Measurements from ENCODE around the gene UBASH3A.
A peak's percentile ranks its signal among the peaks of the same experiment; 100 is the strongest.

Gene UBASH3A

DNA sequence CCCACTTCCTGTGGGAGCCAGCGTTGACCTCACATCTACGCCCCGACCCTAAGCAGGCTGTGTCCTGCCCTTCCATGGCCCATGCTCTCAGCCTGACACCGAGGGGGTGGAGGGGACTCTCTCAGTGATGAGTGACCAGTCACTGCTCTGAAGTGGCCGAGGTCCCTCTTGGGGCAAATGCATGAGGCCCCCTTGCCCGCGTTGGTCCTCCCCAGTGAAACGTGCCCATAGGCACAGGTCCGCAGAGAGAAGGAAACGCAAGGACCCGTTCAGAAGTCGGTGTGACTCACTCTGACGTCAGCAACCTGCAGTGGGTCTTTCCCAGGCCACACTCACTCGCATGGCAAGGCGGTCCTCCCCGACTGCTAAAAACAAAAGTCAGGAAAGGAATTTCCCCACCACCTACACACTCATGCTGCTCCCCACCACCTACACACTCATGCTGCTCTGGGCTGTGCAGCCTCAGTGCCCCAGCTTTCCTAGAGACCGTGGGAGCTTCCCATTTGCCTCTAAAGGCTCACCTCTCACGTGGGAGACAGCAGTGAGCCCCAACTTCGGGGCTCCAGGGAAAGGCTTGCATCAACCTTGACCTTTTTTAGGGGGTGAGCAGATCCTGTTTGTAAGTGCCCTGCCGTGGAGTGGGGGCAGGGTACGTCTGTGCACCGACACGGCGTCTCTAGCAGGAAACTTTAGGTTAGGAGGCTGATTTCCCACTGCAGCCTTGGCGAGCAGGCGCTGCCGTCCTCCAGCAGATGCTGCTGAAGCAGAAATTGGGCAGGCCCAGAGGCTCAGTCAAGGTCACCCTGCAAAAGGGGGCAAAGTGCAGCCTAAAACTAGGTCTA, 11.4 kb downstream of the UBASH3A start:
- TF ChIP-seq, protein P1, sequence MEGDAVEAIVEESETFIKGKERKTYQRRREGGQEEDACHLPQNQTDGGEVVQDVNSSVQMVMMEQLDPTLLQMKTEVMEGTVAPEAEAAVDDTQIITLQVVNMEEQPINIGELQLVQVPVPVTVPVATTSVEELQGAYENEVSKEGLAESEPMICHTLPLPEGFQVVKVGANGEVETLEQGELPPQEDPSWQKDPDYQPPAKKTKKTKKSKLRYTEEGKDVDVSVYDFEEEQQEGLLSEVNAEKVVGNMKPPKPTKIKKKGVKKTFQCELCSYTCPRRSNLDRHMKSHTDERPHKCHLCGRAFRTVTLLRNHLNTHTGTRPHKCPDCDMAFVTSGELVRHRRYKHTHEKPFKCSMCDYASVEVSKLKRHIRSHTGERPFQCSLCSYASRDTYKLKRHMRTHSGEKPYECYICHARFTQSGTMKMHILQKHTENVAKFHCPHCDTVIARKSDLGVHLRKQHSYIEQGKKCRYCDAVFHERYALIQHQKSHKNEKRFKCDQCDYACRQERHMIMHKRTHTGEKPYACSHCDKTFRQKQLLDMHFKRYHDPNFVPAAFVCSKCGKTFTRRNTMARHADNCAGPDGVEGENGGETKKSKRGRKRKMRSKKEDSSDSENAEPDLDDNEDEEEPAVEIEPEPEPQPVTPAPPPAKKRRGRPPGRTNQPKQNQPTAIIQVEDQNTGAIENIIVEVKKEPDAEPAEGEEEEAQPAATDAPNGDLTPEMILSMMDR (IDR thresholded peaks at IDR 0.05; ENCODE audit: borderline replicate concordance, control extremely low read depth, extremely low read depth, insufficient read depth, missing control alignments): no peak
- DNase-seq (ENCODE audit: low spot score): peak; percentile 92
- in situ Hi-C loops (cut with MboI; ENCODE audit: low sequenced_read_pairs, unreplicated experiment): no loop called here

DNA sequence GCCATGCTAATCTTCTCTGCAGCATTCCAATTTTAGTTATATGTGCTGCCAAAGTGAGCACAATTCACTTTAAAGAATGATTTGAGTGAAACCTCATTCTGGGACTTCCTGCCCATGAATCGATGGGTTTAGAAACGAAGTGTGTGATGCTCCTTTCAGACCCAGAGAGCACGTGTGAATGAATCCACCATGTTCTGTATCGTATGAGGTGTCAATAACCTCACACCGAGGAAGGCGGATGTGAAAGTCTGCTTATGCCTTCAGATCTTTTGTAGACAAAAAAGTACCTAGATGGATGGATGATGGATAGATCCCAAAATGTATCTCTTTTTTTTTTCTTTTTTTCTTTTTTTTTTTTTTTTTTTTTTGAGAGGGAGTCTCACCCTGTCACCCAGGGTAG, 13.8 kb downstream of the UBASH3A start:
- peak; percentile 53 for DNase-seq (ENCODE audit: low spot score)
- TF ChIP-seq, protein P1 (IDR thresholded peaks at IDR 0.05; ENCODE audit: borderline replicate concordance, control extremely low read depth, extremely low read depth, insufficient read depth, missing control alignments): no peak
- in situ Hi-C loops (cut with MboI; ENCODE audit: low sequenced_read_pairs, unreplicated experiment): no loop called here

DNA sequence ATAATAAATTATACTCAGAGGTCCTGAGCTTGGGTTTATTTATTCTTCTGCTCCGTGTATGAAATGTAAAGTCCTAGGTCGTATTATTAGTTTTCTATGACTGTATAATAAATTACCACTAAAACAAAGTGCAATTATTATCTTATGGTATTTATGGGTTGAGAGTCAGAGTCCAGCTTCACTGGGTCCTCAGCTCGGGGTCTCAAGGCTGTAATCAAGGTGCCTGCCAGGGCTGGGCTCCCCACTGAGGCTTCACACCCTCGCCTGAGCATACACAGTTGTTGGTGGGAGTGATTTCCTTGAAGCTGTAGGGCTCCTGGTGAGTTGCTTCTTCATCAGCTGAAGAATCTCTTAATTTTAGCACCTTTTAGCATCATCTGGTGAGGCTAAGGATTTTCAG, 15.2 kb downstream of the UBASH3A start:
- in situ Hi-C loops (cut with MboI; ENCODE audit: low sequenced_read_pairs, unreplicated experiment): no loop called here
- TF ChIP-seq, protein P1 (IDR thresholded peaks at IDR 0.05; ENCODE audit: borderline replicate concordance, control extremely low read depth, extremely low read depth, insufficient read depth, missing control alignments): no peak
- no peak for DNase-seq (ENCODE audit: low spot score)

DNA sequence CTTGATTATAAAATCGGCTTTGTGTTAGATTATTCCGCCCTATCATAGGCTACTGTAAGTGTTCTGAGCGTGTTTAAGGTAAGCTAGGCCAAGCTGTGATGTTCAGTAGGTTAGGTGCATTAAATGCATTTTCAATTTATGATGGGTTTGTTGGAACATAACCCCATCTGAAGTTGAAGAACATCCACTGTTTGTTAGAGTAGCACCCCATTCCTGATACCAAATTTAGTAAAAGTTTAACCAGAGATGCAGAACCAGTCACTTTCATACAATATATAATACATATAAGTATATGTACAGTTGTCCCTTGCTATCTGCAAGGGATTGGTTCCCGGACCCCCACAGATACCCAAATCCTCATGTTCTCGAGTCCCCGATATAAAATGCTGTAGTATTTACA, 16.1 kb downstream of the UBASH3A start:
- TF ChIP-seq, protein P1 (IDR thresholded peaks at IDR 0.05; ENCODE audit: borderline replicate concordance, control extremely low read depth, extremely low read depth, insufficient read depth, missing control alignments): no peak
- in situ Hi-C loops (cut with MboI; ENCODE audit: low sequenced_read_pairs, unreplicated experiment): no loop called here
- DNase-seq (ENCODE audit: low spot score): no peak

DNA sequence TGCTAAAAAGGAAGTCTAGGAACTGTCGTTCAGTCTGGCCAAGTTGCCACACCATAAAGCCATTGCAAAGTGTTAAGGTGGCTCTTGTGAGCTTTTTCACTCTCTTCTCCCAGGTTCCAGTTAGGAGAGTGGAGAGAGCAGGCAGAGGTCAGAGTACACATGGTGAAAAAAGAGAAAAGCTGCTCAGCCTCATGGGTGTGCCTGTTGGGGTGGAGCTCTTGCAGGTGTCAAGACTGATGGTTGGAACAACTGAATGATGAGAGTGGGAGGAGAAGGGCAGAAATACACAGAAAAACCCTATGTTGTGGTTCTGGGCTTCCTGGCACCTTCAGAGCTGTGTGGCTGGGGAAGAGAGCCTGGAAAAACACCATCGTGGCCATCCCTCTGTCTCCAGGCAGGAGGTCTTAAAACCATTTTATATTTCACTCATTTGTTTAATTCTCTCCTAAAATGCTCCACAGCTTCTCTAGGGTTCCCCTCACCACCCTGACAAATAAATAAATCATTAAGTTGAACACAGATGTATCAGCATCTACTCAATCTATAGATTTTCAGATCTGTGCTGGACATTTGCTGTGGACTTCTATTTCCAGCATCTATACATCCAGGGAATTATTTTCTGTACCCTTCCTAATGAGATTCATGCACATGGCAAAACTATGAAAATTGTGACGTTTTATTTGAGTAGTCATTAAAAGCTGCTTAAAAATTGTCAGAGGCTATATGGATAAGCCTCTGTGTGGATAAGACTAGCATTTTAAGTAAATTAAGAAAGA, 17.5 kb downstream of the UBASH3A start:
- DNase-seq (ENCODE audit: low spot score): no peak
- TF ChIP-seq, protein P1 (IDR thresholded peaks at IDR 0.05; ENCODE audit: borderline replicate concordance, control extremely low read depth, extremely low read depth, insufficient read depth, missing control alignments): no peak
- in situ Hi-C loops (cut with MboI; ENCODE audit: low sequenced_read_pairs, unreplicated experiment): no loop called here

DNA sequence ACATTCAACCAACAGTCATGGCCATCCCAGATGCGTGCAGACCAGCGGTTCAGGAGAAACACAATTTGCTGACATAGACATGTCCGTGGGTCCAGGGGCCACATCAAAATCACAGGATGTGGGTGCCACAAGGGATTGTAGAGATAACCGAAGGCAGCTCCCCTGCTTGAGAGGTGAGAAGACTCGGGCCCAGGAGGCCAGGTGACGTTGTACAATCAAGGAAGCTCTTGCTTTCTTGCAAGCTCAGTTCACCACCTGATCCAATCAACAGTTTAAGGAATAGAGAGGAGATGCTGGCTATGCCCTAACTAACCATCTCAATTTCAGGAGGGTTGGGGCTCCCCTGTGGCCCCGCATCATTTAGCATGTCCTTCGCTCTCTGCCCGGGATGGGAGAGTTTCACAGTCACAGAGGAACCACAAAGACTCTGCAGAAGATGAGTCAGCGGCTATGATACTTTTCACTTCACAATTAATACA, 19.5 kb downstream of the UBASH3A start:
- peak; percentile 58 for DNase-seq (ENCODE audit: low spot score)

More for the DNA sequence above, 19.5 kb downstream of the UBASH3A start:
- TF ChIP-seq, protein P1 (IDR thresholded peaks at IDR 0.05; ENCODE audit: borderline replicate concordance, control extremely low read depth, extremely low read depth, insufficient read depth, missing control alignments): no peak
- in situ Hi-C loops (cut with MboI; ENCODE audit: low sequenced_read_pairs, unreplicated experiment): no loop called here

Measured in GM13976 (cell line).